Esophagus squamous epithelium (tissue), 4 donors: ENCODE measurements around the gene CCDC28A.

Source experiments
- CTCF ChIP-seq, 6 experiments: fragments of 450-650 bp in 4 of 6; fragments of 200-600 bp in 2 of 6; sonication (generic) in 2 of 6; IDR thresholded peaks; one replicate each; pipeline ENCODE4 v1.5.1; 2016 to 2019; ENCODE audit warnings: antibody characterized with exemption in 6 of 6, mild to moderate bottlenecking in 4 of 6, moderate library complexity in 4 of 6
- POLR2A ChIP-seq, 4 donors: fragments of 450-650 bp; IDR thresholded peaks; one replicate each; pipeline ENCODE4 v1.6.1; 2017; ENCODE audit warnings: antibody characterized with exemption in 4 of 4, mild to moderate bottlenecking in 4 of 4, moderate library complexity in 3 of 4

GRCh38 chr6:138821519-138821918 lies 48.0 kb downstream of the CCDC28A start:
- TF ChIP-seq CTCF (IDR thresholded peaks at IDR 0.05) (no peak), POLR2A (IDR thresholded peaks at IDR 0.05) (no peak)
